Activated CD8-positive, alpha-beta T cell treated with anti-CD3 and anti-CD28 coated beads for 36 hours (primary cell): ENCODE measurements around the gene SPECC1L. TPM values are rescaled to one million over a fixed set of nuclear protein-coding genes. Genes with fewer than 3 reads are reported as not detected.
"Not testable (repeated sequence)": the region's sequence is repeated elsewhere in the genome, so short reads cannot be mapped to it uniquely, and the experiment has no call there.

Source experiments
- ATAC-seq: fragments of 200-7000 bp; cut with Tn5 transposase; one replicate; pipeline ENCODE4 v1.10.0; 2021; ENCODE audit warnings: mild to moderate bottlenecking, moderate library complexity
- CTCF ChIA-PET: fragments of 350-600 bp; sonication (Branson Sonifier 250); formaldehyde crosslinking; loops from one replicate; lab custom pipeline; 2021; ENCODE audit warnings: antibody characterized with exemption; lab: Charles Lee
- POLR2A ChIA-PET: fragments of 350-600 bp; sonication (Branson Sonifier 250); formaldehyde crosslinking; loops from one replicate; lab custom pipeline; 2021; ENCODE audit warnings: antibody characterized with exemption; lab: Charles Lee
- DNase-seq: peaks from one replicate; pipeline ENCODE4 v3.0.0-alpha.2; 2020
- H3K27ac Mint-ChIP-seq: one replicate; pipeline ENCODE4 v1.8.0; 2021; ENCODE audit warnings: mild to moderate bottlenecking, mixed read lengths
- H3K27me3 Mint-ChIP-seq: one replicate; pipeline ENCODE4 v1.8.0; 2021; ENCODE audit warnings: mixed read lengths
- H3K36me3 Mint-ChIP-seq: one replicate; pipeline ENCODE4 v1.8.0; 2021; ENCODE audit warnings: low read depth, mixed read lengths
- H3K4me1 Mint-ChIP-seq: one replicate; pipeline ENCODE4 v1.8.0; 2021; ENCODE audit warnings: low read depth, mixed read lengths
- H3K4me3 Mint-ChIP-seq: one replicate; pipeline ENCODE4 v1.8.0; 2021; ENCODE audit warnings: mild to moderate bottlenecking, moderate library complexity, mixed read lengths
- H3K9me3 Mint-ChIP-seq: one replicate; pipeline ENCODE4 v1.8.0; 2021; ENCODE audit warnings: mixed read lengths
- CTCF ChIP-seq: fragments of 200-600 bp; IDR thresholded peaks from one replicate; pipeline ENCODE4 v1.8.0; 2022; ENCODE audit warnings: antibody characterized with exemption, mild to moderate bottlenecking
- intact Hi-C: fragments of 100-400 bp; cut with micrococcal nuclease; formaldehyde crosslinking; loops from one replicate; pipeline ENCODE4 v1.10.0; 2022
- total RNA-seq, 2 experiments: library from RNA; stranded (reverse); gene quantifications; one replicate each; pipeline ENCODE4 v1.2.3, GENCODE V29; 2021

Gene SPECC1L
- total RNA-seq, 2 experiments from 2014 or later = 38.9 to 39.0 TPM

GRCh38 chr22:24233235-24233634 is 37.4 kb upstream of the SPECC1L start:
- DNase-seq (no peak), ATAC-seq (no peak)
- no peaks in the 10 kb centered on the region for H3K36me3 Mint-ChIP-seq
- no peaks in the 10 kb centered on the region for H3K4me1 Mint-ChIP-seq
- ChIA-PET CTCF (interaction anchor here (0.8 to 0.9 kb wide), 2 partner anchors 9 to 43 kb away, joined by 3 to 4 read pairs; no protein-coding TSS in a partner anchor), POLR2A (no interaction called here)
- H3K4me3 Mint-ChIP-seq = no peak overlapping the region
- TF ChIP-seq CTCF = no peak
- no peak overlapping the region for H3K27ac Mint-ChIP-seq
- intact Hi-C loops = loop anchor here (10.0 kb wide), 1 partner anchor 48 kb away; the partner anchor contains the start of gene SUSD2
- no peaks in the 10 kb centered on the region for H3K27me3 Mint-ChIP-seq
- no peaks in the 10 kb centered on the region for H3K9me3 Mint-ChIP-seq

GRCh38 chr22:24233816-24234215 is 36.8 kb upstream of the SPECC1L start:
- no peak for DNase-seq
- ChIA-PET CTCF (no interaction called here), POLR2A (interaction anchor here (1.2 kb wide), 1 partner anchor 9 kb away, joined by 5 read pairs; no protein-coding TSS in a partner anchor)
- no peak overlapping the region for H3K4me3 Mint-ChIP-seq
- no peaks in the 10 kb centered on the region for H3K9me3 Mint-ChIP-seq
- no peaks in the 10 kb centered on the region for H3K36me3 Mint-ChIP-seq
- no peak overlapping the region for H3K27ac Mint-ChIP-seq
- TF ChIP-seq CTCF = no peak
- no peaks in the 10 kb centered on the region for H3K27me3 Mint-ChIP-seq
- no peaks in the 10 kb centered on the region for H3K4me1 Mint-ChIP-seq
- intact Hi-C loops = loop anchor here (10.0 kb wide), 1 partner anchor 49 kb away; the partner anchor contains the start of gene SUSD2
- ATAC-seq = no peak

- no peaks in the 10 kb centered on the region for H3K9me3 Mint-ChIP-seq
- CTCF ChIA-PET = interaction anchor here (0.6 kb wide), 1 partner anchor 45 kb away, joined by 4 read pairs; no protein-coding TSS in a partner anchor
- intact Hi-C loops = loop anchor here (10.0 kb wide), 1 partner anchor 51 kb away; the partner anchor contains the start of gene SUSD2
- POLR2A ChIA-PET = no interaction called here
- no peak overlapping the region for H3K27ac Mint-ChIP-seq
- no peaks in the 10 kb centered on the region for H3K36me3 Mint-ChIP-seq
- ATAC-seq (no peak), DNase-seq (no peak)
- TF ChIP-seq CTCF = no peak
- H3K4me3 Mint-ChIP-seq = no peak overlapping the region
- H3K4me1 Mint-ChIP-seq = no peaks in the 10 kb centered on the region
- H3K27me3 Mint-ChIP-seq = no peaks in the 10 kb centered on the region
Observed at GRCh38 chr22:24235315-24235714, 35.3 kb upstream of the SPECC1L start.

GRCh38 chr22:24236656-24237055 is 34.0 kb upstream of the SPECC1L start:
- no peak for TF ChIP-seq CTCF
- Mint-ChIP-seq H3K4me1 (peaks cover 8% of the 10 kb centered on the region), H3K9me3 (no peaks in the 10 kb centered on the region), H3K27ac (no peak overlapping the region), H3K27me3 (no peaks in the 10 kb centered on the region), H3K4me3 (no peak overlapping the region), H3K36me3 (no peaks in the 10 kb centered on the region)
- intact Hi-C loops = loop anchor here (10.0 kb wide), 1 partner anchor 52 kb away; the partner anchor contains the start of gene SUSD2
- ChIA-PET POLR2A (no interaction called here), CTCF (interaction anchor here (1.1 kb wide), 1 partner anchor 80 kb away, joined by 3 read pairs; no protein-coding TSS in a partner anchor)
- ATAC-seq (no peak), DNase-seq (no peak)

- intact Hi-C loops = loop anchor here (10.0 kb wide), 1 partner anchor 53 kb away; the partner anchor contains the start of gene SUSD2
- H3K9me3 Mint-ChIP-seq, H3K36me3 Mint-ChIP-seq, POLR2A ChIA-PET, DNase-seq, CTCF ChIA-PET, ATAC-seq, H3K27ac Mint-ChIP-seq, H3K4me3 Mint-ChIP-seq, H3K27me3 Mint-ChIP-seq: not testable (repeated sequence)
- H3K4me1 Mint-ChIP-seq = peaks cover 19% of the 10 kb centered on the region
Observed at GRCh38 chr22:24238101-24238694, 32.4 kb upstream of the SPECC1L start.
